Activated CD8-positive, alpha-beta memory T cell treated with anti-CD3 and anti-CD28 coated beads, Interleukin-2, amount 50 U/mL, for 24 hours (primary cell): ENCODE data around the gene HOOK2.

Experiments
- DNase-seq: peaks from one replicate; pipeline ENCODE4 v3.0.0-alpha.2; 2020; ENCODE audit errors: extremely low read depth

Gene HOOK2

DNA sequence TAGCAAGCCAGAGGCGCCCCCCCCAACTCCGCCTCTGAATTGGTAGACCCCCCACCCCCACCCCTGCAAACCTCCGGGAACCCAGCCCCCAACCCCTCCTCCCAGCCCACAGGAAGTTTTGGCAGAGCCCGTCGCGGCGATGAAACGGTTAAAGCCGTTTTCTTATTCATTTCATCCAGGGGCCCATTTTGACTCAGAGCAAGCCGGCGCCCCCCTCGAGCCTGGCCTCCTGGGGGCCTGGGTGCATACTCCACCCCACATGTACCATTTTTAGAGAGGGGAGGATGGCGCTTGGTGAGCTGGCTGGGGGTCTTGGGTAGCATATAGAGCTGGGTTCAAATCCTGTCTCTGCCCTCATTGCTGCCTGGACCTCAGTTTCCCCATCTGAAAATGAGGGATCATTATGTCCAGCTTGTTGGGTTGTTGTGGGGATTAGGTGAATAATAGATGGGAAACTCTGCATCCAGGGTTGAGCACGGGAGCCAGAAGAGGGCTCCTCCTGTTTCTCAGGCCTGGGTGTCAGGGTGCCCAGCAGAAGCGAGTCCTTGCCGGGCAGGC is 8.0 kb upstream of the HOOK2 start:
- no peak for DNase-seq

DNA sequence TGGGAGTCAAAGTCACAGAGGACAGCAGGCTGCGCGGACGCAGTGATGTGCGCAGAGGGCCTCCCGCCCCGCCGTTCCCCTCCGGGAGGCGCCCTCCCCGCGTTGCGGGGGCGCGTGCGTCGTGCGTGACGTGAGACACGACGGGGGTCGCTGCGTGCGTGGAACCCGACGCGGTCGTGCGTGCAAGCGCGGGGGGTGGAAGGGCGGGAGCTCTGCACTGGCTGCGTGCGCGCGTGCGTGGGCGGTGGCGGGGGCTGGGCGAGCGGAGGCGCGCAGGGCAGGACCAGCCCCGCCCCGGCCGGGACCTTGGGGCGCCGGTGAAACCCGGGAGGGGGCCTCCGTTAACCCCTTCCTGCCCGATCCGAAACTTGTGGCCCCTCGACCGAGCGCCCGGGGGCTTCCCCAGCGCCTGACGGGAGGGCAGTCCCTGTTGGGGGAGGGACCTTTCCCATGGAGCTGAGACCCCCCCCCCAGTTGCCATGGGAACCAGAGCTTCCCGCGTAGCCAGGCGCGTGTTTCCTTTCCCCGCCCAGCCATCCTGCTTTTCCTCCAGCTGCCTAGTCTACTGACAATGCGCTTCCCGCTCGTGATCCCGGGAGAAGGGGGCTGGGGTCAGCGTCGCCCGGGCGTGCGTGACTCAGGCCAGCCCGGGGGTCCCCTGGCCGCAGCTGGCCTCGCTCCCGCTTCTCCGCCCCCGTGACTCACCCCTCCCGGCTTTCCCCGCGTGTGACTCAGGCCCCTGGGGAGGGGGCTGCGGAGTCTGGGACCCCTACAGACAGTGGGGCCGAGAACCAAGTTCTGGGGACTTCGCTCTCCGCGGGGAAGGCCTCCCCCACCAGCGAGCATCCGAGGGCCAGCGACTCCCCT is 7.3 kb upstream of the HOOK2 start:
- DNase-seq: peak; percentile 76

DNA sequence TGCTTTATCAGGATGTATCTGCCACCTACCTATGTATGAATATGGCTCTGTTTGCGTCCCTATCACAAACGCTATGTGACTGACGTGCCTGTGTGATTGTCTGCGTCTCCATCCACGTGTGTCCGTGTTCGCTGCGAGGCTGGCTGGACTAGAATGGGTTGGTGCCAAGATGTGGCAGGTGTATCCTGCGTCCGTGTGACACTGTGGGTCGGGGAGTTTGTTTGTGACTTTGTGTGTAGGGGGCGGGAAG is 6.7 kb upstream of the HOOK2 start:
- no peak for DNase-seq

DNA sequence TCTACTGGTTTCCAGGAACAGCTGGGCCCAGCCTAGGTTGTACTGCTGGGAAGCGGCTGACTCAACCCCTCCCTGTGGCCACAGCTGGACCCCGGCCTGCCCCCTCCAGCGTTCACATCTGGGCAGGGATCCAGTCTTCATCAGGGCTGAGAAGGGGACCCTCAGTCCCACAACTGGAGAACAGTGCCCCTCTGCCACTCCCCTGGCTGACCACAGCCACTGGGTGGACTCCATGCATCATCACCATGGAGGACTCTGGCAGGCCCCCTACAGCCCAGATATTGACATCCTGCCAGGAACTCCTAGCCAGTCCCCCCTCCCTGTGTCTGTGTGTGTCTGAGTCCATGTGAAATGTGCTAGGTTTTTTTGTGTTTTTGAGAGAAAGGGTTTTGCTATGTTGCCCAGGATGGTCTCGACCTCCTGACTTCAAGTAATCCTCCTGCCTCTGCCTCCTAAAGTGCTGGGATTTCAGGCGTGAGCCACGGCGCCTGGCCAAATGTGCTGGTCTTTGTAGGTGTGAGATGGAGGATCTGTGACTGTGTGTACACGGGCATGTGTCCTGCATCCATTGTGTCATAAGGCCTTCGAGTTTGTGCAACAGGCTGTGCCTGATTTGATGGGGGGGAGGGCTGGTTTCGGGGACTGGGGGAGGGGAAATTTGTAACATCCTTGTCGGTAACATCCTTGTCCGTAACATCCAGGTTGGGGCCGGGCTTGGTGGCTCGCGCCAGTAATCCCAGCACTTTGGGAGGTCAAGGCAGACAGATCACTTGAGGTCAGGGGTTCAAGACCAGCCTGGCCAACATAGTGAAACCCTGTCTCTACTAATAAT is 4.0 kb upstream of the HOOK2 start:
- no peak for DNase-seq

DNA sequence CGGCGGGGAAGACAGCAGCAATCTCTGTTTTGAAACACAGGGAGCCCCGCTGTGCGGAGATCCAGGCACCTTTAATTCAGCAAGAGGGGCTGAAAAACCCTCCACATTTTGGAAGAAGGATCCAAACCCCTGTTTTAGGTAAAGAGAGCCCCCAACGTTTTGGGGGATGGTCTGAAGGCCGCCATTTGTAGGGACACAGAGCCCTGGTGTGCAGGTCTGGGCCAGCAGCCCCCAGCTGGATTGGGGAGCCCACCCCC is 3.5 kb upstream of the HOOK2 start:
- no peak for DNase-seq

DNA sequence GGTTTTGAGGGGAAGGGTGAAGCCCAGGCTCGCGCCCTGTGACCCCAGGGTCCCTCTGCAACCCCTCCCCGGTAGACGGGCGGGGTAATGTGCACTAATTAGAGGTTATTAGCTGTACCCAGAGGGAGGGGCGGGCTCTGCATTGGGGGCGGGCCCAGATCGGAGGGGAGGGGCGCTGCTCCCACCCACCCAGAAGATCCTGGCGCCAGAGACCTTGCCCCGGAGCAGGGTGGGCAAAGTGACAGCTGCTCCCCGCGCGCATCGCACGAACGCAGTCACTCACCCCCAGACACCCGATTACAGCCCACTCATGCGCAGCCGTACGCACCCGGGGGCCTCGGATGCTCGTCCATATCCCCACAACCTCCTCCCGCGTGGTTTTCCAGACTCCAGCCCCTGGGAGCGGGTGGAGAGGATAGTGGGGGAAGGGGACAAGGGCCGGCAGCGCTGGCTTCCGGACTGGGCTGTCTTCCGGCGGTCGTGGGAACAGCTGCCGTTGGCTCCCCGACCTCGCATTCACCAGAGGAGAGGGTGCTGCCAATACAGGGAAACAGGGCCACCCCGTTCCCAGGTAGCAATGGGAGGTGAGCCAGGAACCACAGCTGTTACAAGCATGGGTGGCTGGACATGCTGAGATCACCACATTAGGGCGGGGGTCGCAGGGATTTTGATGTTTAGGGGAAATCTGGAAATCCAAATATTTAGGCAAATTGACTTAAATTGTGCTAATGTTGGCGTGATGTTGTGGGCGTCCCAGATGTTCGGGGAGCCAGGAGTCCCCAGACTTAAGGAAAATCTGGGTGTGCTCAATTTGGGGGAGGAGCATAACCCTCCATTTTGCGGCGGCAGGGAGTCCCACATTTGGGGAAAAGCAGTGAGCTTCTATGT is 2.9 kb upstream of the HOOK2 start:
- DNase-seq: no peak

DNA sequence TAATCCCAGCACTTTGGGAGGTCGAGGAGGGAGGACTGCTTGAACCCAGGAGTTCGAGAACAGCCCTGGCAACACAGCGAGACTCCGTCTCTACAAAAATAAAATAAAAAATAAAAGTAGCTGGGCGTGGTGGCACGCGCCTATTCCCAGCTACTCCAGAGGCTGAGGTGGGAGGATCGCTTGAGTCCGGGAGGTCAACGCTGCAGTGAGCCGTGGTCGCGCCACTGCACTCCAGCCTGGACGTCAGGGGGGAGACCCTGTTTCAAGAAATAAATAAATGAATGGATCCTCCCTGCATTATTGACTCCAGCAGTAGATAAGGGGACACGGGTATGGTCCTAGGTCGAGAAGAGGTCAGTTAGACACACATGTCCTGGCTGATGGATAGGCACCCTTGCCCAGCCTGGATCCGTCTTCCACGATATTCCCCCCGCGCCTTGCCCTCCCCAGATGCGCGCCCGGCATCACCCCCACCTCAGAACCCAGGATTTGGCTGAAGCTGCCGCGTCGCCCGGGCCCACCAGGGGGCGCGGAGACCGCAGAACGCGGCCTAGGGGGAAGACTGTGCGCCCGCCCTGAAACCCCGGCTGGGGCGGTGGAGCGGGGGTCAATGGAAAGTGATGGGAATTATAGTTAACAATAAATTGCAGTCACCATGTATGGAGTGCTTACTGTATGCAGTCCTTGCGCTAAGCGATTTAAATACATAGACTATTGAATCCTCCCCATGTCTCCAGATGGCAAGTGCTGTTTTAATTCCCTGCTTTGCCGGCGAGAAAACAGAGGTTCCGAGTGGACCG is 2.1 kb upstream of the HOOK2 start:
- no peak for DNase-seq

DNA sequence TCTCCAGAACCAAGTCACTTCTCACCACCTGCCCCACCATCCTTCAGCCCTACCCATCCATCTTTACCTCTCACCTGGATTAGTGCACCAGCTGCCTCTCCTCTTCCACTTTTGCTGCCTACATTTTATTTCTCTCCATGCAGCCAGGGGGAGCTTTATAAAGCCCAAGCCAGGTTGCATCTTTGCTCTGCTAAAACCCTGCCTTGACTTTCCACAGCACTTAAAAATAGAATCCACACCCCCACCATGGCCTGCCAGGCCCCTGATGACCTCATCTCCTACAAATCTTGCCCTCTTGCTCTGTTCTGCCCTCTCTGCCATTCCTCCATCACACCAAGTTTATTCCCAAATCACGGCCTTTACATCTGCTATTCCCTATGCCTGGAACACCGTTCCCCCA is 1.8 kb downstream of the HOOK2 start:
- DNase-seq: no peak

DNA sequence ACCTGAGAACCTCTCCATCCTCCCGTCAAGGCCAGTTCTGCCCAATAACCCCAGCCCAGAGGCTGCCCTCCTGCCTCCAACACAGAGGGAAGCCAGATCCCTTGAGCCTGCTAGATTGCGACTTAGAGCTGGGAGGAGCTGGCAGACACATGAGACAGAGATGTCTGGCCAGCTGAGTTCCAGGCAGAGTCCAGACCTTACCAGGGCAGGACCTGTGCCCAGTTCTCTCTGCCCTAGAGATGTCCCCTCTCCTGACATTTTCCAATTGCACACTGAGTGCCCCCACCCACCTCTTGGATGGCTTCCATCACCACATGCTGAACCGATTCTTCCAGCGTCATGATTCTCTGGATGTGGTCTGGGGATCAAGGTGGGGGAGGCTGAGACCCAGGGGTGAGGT is 3.0 kb downstream of the HOOK2 start:
- DNase-seq: no peak

DNA sequence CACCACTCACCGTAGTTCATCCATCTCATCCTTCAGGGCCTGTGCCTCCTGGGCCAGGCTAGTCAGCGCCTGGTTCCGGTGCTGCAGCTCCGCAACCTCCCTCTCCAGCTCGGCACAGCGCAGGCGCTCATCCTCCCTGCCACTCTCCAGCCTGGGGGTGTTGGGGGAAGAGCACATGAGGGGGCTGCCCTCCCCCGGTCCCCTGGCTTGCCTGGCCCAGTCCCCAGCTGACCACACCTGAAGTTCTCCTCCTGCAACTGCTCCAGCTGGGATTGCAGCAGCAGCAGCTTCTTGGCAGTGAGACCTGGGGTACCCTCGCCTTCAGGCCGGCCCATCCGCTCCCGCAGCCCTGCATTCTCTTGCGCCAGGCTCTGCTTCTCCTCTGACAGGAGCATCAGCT is 4.4 kb downstream of the HOOK2 start:
- DNase-seq: no peak

DNA sequence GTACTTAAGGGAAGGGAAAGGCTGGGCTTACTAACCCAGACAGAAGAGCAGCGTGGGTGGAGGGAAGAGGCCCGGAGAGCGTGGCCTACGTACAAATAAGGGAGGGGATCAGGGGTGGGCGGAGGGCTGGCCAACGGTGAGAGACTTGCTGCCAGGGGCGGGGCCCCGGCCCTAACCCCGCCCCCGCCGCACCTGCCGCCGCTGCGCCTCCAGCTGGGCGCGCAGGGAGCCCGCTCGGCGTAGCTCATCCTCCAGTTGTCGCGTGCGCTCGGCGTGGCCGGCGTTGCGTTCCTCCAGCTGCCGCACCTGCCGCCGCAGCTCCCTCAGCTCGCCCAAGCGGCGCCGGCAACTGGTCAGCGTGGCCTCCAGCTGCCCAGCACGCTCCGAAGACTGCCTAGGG is 5.7 kb downstream of the HOOK2 start:
- DNase-seq: no peak

DNA sequence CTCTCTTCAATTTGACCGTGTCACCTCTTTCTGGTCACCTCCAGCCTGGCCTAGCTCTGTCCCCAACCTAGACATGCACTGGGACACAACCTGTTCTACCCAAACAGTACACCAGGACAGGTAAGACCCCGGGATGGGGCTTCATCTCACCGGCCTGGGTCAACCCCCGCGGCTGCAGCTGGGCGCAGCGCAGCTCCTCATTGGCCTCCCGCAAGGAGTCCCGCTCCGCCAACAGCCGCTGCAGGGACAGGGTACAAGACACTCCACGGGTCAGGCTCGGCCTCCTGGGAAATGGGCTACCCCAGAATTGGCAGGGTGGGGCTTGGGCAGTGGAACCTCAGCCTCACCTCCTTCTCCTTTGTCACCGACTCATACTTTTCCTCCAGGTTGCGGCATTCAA is 7.7 kb downstream of the HOOK2 start:
- no peak for DNase-seq

DNA sequence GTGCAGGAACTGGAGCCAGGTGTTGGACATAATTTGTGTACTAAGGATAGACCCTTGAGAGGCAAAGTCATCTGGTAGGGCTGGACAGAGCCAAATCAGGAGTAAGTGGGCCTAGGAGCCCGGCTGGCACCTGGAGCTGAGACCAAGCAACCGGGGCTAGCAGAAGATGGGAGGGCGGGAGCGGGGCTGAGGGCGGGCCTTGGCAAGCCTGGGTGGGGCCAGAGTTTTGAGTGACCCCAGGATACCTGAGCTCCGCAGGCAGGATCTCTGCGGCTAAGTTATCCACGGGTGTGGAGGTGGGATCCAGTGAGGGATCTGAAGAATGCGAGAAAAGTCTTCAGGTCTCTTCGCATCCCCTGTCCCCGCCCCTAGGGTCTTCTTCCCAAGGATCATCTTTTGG is 8.2 kb downstream of the HOOK2 start:
- no peak for DNase-seq

DNA sequence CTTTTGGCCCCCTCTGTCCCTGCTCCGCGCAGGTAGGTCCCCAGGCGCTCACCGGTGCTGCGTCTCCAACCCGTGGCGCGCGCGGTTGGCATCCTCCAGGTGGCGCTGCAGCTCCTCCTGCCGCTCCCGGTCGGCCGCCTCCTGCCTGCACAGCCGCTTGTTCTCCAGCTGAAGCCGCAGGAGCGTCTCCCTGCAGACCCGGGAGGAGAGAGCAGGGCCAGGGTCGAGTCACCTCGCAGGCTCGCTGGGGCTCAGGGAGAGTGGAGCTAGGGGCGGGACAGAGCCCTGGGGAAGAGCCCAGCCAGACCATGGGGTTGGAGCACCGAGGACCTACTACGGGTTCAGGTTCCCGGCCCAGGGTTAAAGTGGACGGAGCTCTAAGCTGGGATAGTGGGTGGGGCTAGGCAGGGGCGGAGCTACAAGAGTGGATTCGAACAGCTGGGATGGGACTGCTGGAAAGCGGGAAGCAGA is 9.3 kb downstream of the HOOK2 start:
- no peak for DNase-seq

DNA sequence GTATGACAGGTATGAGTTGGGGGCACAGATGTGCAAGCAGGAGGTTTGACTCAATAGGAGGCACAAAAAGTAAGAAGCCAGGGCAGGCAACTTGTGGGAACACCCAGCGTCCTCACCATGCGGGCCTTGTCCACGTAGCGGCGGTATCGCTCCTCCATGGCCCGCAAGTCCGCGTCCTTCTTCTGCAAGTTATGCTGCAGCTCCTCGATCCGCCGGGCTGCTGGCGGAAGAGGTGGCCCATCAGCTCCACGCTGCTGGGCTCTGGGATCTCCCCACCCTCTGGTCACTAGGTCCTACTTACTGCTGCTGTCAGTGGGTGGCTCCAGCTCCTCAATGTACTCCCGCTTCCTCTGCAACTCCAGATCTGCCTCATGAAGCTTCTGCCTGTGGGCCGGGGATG is 10.7 kb downstream of the HOOK2 start:
- DNase-seq: no peak

DNA sequence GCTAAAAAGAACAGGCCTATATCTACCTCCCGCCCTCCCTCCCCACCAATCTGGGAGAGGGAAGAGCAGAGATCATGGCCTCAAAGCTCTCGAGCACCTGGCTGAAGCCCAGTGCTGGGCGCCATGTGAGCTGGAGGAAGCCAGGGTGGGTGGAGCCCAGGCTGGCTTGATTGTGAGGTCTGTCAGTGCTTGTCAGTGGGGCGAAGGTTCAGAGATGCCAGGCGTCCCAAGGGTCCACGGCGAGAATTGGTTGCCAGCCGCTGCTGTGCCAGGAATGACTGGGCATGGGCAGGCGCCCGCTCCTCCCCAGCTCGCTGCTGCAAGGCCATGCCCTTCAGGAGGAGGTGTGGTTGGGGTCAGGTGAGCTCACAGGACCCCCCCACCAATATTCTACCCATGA is 12.3 kb downstream of the HOOK2 start:
- DNase-seq: no peak

DNA sequence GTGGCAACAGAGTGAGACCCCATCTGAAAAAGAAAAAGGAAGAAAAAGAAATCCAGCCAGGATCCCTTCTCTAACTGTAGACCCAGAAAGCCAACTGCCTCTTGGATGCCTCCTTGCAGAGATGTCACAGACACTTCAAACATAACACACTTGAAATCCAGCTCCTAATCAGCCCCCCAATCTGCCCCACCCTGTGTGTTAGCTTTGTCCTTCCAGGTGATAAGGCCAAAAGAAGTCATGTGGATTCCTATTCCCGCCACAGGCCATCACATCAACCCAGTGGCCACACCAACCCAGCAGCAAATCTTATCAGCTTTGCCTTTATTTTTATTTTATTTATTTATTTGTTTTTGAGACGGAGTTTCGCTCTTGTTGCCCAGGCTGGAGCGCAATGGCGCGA is 15.7 kb downstream of the HOOK2 start:
- no peak for DNase-seq

DNA sequence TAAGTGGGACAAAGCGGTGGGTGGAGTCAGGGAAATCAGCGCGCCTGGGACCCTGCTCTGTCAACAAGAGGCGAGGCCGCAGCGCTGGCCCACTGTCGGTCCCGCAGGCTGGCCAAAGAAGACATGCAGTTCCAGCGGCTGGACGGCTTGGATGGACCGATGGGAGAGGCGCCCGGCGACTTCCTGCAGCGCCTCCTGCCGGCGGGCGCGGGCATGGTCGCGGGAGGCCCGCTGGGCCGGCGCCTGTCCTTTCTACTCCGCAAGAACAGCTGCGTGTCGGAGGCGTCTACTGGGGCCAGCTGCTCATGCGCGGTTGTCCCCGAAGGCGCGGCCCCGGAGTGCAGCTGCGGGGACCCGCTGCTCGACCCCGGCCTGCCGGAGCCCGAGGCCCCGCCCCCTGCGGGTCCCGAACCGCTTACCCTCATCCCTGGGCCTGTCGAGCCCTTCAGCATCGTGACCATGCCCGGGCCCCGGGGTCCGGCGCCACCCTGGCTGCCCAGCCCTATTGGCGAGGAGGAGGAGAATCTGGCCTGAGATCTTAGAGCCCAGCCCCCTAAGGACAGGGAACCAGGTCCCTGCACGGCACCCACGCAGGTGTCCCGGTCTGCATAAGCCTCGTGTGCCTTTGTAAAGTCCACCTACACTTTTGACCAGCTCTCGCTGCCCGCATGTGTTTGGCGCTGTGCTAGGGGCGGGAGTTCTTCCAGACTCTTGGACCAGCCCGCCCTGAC is 17.6 kb downstream of the HOOK2 start:
- DNase-seq: no peak

DNA sequence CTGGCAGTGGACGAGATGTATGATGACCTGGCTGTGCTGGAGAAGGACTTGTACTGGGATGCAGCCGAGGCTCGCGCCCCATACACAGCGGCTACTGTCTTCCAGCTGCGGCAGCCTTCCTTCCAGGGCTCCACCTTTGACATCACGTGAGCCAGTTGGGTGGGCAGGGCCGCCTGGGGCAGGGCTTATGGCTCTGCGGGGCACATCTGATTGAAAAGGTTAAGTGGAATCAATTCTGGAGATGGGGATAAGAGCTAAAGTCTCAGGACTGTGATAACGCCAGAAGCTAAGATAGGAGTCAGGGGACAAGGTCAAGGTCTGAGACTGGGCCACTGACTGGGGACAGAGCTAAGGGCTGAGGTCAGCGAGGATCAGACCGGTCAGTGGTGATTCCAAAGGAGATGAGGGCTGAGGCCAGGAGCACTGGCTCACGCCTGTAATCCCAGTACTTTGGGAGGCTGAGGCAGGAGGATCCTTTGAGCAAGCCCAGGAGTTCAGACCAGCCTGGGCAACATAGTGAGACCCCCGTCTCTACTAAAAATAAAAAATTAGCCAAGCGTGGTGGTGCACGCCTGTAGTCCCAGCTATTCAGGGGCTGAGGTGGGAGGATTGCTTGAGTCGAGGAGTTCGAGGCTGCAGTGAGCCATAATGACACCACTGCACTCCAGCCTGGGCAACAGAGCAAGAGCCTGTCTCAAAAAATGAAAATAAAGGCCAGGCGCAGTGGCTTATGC is 19.0 kb downstream of the HOOK2 start:
- no peak for DNase-seq
